GDM1 (cell line): ENCODE measurements around the gene RBAK.
"Not testable (repeated sequence)": the region's sequence is repeated elsewhere in the genome, so short reads cannot be mapped to it uniquely, and the experiment has no call there.

Experiments
- DNase-seq: peaks from one replicate; lab custom pipeline; 2025; lab: John Stamatoyannopoulos, UW

The RBAK gene

DNA sequence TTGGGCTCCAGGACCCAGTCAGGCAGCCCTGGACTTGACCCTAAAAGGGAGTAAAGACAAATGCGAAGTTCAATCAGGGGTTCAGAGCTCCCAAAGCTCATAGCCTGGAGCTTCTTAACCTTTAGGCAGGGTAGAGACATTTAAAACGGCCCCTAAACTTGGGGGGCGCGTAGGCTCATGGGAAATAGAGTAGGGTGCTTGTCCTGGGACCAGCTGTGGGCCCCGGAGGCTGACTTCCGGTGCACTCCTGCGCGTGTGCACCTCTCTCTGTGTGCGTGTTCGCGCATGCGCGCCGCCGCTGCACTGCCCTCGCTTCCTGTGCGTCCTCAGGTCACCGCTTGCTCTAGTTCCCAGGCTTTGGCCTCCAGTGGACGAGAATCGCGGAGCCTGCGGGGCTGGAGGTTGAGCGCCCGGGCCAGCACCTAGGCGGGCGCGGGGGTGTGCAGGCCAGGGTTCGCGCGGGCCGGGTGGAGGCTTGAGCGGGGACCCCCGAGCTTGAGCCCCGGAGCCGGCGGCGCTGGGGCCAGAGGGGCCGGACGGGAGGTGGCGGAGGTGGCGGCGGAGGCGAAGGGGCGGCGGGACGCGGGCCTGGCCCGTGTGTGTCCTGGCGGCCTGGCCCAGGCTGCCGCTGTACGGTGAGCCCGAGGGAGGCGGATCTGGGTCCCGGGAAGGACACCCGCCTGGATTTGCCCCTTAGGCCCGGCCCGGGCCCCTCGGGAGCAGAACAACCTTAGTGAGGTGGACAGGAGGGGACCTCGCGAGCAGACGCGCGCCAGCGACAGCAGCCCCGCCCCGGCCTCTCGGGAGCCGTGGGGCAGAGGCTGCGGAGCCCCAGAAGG is at the start of gene RBAK:
Gene RBAK, plus strand, starts transcription at position 303 of the 839 bp plus-strand sequence. CDS start 2,217 bp downstream, outside the sequence.
- peak; percentile 82 for DNase-seq

DNA sequence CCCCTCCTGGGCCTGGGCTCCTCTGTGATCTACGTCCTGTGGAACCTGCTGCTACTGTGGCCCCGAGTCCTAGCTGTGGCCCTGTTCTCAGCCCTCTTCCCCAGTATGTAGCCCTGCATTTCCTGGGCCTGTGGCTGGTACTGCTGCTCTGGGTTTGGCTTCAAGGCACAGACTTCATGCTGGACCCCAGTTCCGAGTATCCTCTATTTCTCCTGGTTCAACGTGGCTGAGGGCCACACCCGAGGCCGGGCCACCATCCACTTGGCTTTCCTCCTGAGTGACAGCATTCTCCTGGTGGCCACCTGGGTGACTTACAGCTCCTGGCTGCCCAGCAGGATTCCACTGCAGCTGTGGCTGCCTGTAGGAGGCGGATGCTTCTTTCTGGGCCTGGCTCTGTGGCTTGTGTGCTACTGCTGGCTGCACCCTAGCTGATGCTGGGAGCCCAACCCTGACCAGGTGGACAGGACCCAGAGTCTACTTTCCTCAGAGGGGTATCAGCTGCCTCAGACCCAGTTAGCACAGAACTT is 48.9 kb upstream of the RBAK start:
- no peak for DNase-seq

DNA sequence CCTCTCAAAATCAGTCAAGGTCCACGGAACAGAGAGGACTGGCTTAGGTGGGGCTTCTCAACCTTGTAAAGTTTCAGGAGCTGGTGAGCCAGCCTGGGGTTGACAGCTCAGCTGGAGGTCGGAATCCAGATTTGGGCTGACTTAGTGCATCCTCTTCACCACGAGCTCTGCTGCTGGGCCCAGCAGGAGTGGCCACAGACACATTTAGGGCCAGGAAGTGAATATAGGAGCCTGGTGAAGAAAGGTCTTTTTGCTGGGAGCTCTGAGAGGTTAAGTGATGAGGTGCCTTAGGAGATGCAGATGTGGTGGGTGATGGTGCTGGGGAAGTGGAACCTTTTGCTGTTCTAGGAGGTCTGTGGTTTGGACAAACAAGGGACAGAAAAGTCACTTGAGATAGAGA is 47.4 kb upstream of the RBAK start:
- DNase-seq = no peak

DNA sequence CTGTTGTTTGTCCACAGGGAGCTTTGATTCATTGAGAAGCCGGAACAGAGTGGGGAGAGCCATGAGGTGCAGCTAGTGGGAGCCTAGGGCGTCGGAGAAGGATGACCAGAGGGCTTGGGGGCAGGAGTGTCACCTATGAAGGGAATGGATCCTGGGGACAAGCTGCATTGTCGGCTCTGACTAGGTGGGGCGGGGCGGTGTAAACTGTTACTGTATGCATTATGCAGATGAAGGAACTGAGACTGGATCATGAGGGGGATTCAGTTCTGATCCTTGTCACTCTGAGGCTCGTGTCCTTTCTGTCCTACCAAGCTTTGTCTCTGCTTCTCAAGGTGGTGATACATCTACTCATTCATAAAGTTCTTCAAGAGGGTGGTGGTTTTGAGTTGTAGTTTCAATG is 46.8 kb upstream of the RBAK start:
- DNase-seq = no peak

DNA sequence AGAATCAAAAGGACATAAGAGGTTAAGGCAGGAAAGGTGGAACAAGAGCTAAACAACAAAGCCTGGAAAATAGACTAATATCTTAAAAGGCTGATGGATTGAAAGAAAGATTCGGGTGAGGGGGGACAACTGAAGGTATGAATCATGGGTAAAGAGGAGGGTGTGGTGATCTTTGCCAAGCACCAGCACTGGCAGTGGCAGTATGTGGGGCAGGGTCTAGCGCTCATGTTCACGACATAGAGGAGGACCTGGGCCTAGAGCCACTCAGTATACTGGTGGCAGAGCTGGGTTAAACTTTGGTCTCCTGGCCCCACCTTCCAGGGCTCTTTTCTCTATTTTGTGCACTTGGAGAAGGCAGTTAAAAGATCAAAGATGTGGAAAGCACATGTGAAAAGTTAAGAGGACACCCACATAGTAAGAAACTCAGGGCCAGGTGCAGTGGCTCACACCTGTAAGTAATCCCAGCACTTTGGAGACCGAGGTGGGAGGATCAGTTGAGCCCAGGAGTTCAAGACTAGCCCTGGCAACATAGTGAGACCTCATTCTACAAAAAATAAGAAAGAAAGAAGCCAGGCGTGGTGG is 46.2 kb upstream of the RBAK start:
- no peak for DNase-seq

DNA sequence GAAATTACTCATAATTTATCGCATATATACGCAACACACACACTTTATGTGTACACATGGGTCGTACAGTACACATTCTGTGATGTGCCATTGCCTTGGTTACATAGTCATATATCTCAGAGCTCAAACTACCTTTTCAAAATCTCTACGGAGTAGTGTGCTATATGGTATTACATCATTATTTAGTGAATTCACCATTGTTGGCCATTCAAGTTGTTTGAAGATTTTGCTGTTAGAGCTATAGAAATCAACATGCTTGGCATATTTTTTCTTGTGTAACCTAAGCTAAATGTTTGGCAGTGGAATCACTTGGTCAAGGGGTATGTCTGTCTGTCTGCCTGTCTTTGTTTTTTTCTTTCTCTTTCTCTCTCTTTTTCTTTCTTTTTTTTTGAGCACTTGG is 44.7 kb upstream of the RBAK start:
- no peak for DNase-seq

DNA sequence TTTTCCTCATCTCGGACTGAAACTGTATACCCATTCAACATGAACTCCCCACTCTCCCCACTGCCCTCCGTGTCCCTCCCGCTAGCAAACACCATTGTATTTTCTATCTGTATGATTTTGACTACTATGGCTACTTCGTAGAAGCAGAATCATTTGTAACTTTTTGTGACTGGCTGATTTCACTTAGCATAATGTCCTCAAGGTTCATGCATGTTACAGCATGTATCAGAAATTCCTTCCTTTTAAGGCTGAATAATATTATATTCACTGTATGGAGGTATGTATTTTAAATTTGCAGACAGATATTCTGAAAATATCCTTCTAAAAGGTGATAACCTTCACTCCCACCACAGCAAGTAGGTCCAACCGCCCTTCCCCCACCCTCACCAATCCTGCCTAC is 43.7 kb upstream of the RBAK start:
- DNase-seq = no peak

DNA sequence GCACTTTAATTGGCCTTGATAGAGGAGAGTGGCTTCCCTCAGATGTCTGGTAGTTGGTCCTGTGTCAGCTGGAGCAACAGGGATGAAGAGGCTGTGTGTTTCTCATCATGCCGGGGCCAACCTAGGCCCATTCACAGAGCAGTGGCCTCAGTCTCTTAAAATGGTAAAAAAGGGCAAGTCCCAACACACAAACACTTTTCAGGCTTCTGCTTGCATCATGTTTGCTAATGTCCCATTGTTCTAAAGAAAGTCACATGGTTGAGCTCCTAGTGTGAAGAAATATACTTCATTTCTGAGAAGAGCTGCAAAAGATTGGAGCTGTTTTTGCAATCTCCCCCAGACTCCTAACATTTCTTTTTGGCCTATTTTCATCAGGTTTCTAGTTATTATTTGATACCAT is 40.6 kb upstream of the RBAK start:
- DNase-seq = no peak

DNA sequence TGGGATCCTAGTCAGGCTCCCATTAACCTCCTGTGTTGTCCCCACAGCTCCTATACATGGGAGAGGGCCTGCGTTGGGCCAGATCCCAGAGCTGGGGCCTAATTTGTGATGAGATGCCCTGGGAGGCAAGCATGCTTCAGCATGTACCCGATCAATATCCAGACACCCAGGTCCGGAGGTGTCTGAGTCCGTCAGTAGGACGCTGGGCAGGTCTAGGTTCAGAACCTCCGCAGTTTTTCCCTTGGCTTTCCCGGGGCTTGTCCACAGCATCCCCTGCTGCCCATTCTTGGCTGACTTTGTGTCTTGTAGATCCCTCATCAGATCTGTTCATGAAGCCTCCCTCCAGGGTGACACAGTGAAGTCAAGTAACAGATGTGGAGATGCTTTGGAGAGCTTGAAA is 32.7 kb upstream of the RBAK start:
- DNase-seq = no peak

DNA sequence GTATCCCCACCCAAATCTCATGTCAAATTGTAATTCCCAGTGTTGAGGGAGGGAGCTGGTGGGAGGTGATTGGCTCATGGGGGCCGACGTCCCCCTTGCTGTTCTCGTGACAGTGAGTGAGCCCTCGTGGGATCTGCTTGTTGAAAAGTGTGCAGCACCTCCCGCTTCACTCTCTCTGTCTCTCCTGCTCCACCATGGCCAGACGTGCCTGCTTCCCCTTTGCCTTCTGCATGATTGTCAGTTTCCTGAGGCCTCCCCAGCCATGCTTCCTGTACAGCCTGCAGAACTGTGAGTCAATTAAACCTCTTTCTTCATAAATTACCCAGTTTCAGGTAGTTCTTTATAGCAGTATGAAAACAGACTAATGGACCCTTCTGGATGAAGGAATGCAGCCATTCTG is 29.7 kb upstream of the RBAK start:
- DNase-seq = peak; percentile 38

DNA sequence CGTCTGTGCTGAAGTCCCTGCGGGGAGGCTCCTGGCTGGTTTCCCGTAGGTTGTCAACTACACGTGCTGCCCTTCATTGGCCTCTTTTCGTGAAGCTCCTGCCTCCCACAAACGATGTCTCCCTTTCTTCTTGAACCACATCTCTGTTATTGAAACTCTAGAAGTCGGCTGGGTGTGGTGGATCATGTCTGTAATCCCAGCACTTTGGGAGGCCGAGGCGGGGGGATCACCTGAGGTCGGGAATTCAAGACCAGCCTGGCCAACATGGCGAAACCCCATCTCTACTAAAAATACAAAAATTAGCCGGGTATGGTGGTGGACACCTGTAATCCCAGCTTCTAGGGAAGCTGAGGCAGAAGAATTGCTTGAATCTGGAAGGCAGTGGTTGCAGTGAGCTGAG is 28.0 kb upstream of the RBAK start:
- DNase-seq = not testable (repeated sequence)

DNA sequence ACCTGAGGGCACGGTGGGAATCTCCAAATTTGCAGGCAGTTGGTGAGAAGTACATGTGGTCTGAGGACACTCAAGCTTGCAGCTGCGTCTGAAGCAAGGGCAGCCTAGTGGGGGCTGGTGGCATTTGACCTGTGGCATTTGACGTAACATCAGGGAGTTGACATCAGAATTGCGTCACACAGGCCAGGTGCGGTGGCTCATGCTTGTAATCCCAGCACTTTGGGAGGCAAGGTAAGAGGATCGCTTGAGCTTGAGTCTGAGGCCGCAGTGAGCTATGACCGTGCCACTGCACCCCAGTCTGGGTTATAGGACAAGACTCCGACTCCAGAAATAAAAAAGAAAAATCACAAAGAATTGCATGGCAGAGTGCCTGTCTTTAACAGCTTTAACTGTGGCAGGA is 25.6 kb upstream of the RBAK start:
- DNase-seq = no peak

DNA sequence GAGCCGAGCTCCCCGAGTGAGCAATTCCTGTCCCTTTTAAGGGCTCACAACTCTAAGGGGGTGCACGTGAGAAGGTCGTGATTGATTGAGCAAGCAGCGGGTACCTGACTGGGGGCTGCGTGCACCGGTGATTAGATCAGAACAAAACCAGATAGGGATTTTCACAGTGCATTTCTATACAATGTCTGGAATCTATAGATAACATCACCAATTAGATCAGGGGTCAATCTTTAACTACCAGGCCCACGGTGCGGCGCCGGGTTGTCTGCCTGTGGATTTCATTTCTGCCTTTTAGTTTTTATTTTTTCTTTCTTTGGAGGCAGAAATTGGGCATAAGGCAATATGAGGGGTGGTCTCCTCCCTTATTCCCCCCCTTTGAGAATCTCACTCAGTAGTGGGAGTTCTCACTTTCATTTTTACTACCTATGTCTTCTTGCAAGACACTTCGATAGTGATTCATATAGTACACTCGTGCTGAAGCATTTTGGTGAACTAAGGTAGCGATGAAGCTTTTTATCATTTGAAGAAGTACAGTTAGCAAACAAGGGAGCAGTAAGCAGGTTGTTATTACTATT is 24.6 kb upstream of the RBAK start:
- DNase-seq = not testable (repeated sequence)

DNA sequence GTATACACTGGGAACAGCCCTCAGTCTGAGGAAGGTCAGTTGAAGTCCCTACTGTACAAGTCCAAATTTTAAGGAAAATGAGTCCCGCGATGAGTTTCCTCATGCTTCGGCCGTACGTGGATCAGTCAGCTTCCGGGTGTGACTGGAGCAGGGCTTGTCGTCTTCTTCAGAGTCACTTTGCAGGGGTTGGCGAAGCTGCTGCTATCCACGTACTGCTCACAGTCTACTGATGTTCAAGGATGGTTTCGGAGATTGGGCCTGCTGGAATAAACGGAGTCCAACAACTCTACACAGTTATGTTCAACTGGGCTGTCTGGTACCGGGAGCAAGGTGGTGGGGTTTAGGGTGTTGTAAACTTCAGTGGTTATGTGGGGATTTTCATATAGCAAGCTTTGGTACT is 22.0 kb upstream of the RBAK start:
- DNase-seq = not testable (repeated sequence)

DNA sequence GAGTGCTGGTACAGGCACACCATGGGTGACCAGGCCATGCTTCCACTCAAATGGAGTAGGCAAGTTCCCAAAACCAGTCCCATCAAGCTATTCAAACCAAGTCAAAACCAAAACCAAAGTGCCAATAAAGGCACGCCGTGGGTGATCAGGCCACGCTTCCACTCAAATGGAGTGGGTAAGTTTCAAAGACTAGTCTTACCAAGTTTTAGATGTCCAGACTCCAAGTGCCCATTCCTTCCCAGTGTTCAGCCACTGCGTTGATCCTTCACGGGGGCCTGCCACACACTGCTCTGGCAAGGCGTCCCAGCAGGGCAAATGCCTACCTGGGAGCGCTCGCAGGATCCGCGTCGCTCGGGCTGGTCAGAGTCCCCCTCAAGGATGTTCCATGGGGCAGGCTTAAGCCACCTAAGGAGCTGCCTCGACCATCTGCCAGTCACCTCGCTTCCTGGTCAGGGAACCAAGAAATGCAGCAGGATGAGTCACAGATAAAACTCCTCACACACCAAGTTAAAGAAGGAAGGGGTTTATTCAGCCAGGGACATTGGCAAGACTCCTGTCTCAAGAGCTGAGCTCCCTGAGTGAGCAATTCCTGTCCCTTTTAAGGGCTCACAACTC is 17.8 kb upstream of the RBAK start:
- not testable (repeated sequence) for DNase-seq

DNA sequence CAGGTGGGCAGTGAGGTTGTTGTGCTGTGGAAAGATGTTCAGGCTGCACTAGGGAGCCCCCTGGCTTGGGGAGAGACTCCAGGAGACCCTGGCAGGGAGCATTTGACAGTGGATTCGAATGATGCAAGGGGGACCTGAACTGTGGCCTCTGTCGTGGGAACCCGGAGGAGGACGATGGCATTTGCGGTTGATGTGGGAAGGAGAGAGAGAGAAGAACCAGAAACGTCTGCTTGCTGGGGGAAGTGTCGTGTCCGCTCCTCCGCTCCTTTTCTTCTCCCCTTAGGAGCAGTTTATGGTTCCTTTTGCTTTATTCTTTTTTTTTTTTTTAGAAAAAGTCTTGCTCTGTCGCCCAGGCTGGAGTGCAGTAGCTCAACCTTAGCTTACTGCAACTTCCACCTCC is 12.5 kb upstream of the RBAK start:
- not testable (repeated sequence) for DNase-seq

DNA sequence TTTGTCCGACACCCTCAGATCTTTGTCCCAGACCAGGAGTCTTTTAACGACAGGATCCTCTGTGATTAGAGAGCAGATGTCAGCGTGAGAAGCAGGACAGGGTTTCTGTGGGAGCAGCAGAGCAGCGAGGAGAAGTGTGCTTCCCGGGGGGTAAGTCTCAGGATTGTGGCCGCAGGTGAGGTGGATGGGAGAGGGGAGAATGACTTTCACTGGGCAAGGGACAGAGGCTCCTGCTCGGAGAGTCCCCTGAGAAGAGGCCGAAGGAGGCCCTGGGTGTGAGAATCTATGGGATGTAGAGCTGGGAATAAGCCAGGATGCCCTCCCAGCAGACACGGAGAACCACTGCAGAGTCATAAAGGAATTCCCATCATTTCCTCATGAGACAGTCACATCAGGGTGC is 10.4 kb upstream of the RBAK start:
- DNase-seq = no peak

DNA sequence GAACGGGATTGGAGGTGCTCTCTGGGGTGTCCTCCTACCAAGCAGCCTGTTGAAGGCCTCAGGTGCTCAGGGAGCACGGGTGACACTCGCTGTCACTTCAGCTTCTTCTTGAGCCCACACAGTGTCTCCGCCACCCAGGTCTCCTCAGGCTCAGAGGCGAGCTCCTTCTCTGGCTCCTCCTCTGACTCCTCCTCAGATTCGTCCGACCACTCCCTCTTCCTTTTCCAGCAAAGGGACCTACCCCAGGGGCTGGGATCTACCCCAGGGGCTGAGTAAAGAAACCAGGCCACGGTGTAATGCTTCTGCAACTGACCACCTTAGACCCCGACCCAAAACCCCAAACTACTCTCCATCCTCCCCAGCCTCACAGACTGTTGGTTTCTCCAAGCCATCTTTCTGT is 9.2 kb upstream of the RBAK start:
- no peak for DNase-seq

DNA sequence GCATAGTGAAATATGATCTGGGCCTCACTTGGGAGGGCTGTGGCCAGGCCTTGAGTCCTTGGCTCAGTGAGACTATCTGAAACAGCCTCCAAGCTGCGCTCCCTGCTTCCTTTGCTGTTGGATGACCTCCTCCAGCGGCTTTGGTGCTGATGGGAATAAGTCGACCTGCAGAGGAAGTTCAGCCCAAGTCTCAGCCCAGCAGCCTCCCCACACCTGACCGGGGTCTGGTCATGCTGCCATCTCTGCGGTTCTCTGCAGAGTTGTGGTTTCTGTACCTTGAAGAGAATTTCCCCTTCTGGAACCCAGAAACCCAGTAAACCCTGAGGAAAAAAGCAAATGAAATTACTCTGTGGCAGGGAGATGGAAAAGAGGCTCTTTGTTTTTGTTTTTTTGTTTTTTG is 4.6 kb upstream of the RBAK start:
- no peak for DNase-seq

DNA sequence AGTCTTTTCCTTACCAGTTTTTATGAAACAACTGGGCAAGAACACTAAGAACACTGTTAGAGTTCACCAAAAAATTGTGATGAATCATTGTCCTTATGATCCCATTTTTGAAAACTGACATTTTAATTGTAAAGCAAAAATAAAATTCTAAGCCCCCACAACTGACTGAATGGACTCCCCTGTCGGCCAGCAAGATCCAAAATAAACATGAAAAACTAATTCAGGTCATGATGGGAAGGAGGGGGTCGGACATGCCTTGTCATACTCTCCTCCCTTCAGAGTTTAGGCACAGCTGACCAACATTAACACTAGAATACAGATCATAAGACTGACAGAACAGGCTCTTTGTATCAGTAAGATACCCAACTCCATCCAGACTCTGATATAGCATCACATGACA is 2.0 kb upstream of the RBAK start:
- no peak for DNase-seq

DNA sequence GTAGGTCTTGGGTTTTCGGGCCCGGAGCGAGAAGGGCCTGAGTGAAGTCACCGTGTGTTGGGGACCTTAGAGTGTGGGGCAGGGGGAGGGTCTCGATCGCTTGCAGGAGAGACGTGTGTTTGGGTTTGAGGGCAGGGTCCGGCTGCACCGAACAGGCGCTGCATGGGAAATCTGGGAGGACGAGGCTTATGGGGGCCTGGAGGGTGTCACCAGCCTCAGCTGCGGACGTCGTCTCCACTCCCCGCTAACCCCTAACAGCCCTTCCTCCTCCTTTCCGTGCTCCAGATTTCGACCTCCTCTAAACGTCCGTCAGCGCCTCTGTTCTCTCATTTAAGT is 705 bp downstream of the RBAK start:
- not testable (repeated sequence) for DNase-seq

DNA sequence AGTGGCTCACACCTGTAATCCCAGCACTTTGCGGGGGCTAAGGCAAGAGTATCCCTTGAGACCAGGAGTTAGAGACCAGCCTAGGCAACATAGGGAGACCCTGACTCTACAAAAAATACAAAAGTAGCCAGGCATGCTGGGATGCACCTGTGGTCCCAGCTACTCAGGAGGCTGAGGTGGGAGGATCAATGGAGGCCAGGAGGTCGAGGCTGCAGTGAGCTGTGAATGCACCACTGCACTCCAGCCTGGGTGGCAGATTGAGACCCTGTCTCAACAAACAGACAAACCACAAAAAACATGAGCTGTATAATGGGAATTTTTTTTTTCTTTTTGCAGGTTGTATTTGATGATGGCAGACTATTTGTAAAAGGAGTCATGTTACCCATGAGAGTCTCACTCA is 1.5 kb downstream of the RBAK start:
- DNase-seq = not testable (repeated sequence)

DNA sequence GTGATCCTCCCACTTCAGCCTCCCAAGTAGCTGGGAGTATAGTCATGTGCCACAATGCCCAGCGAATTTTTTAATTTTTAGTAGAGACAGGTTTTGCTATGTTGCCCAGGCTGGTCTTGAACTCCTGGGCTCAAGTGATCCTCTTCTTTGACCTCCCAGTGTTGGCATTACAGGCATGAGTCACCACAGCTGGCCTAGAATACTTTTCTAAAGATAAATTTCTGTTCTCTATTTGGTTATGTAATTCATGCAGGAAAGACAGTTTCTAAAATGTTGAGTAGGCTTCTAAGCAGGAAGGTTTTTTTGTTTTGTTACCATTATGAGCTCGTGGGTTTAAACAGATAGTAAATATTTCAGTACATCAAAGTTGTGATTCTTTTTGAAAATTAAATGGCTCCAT is 5.0 kb downstream of the RBAK start:
- no peak for DNase-seq
